Ascending aorta (tissue), 2 donors: ENCODE results near the gene NUDT1. TPM values are rescaled to one million over a fixed set of nuclear protein-coding genes. Genes with fewer than 3 reads are reported as not detected.

Source experiments
- DNase-seq, 2 donors: peaks; one replicate each; pipeline ENCODE4 v3.0.0-alpha.2; 2019; ENCODE audit warnings: low spot score in 2 of 2
- H3K27ac ChIP-seq, 2 donors: fragments of 200-600 bp; sonication (generic); one replicate each; pipeline ENCODE4 v1.5.1; 2016 to 2017; ENCODE audit warnings: mild to moderate bottlenecking in 1 of 2
- H3K27me3 ChIP-seq: fragments of 200-600 bp; sonication (generic); one replicate; pipeline ENCODE4 v1.5.1; 2017
- H3K36me3 ChIP-seq, 2 donors: fragments of 200-600 bp; sonication (generic); one replicate each; pipeline ENCODE4 v1.5.1; 2016
- H3K4me1 ChIP-seq, 2 donors: fragments of 200-600 bp; sonication (generic); one replicate each; pipeline ENCODE4 v1.5.1; 2016 to 2017; ENCODE audit warnings: mild to moderate bottlenecking in 1 of 2
- H3K4me3 ChIP-seq, 2 donors: fragments of 200-600 bp; sonication (generic); one replicate each; pipeline ENCODE4 v1.5.1; 2016 to 2017; ENCODE audit warnings: mild to moderate bottlenecking in 1 of 2
- H3K9me3 ChIP-seq, 2 donors: fragments of 200-600 bp; sonication (generic); one replicate each; pipeline ENCODE4 v1.5.1; 2016
- intact Hi-C: fragments of 100-400 bp; cut with DNase I; formaldehyde crosslinking; loops from one replicate; pipeline ENCODE4 v1.15.1; 2023
- total RNA-seq: library from RNA; depleted of rRNA; stranded (reverse); fragments of >200 nt; gene quantifications from one replicate; pipeline ENCODE4 v1.1.0, GENCODE V29; 2016
- TF ChIP-seq, protein P1 (sequence below), 3 experiments: fragments of 200-600 bp in 2 of 3; fragments of 450-650 bp in 1 of 3; sonication (generic) in 2 of 3; IDR thresholded peaks; one replicate each; pipeline ENCODE4 v1.5.1; 2016 to 2019; ENCODE audit warnings: antibody characterized with exemption in 3 of 3, mild to moderate bottlenecking in 1 of 3, moderate library complexity in 1 of 3

NUDT1 gene
- total RNA-seq, 1 donor from 2014 or later, result 9.0 TPM

DNA sequence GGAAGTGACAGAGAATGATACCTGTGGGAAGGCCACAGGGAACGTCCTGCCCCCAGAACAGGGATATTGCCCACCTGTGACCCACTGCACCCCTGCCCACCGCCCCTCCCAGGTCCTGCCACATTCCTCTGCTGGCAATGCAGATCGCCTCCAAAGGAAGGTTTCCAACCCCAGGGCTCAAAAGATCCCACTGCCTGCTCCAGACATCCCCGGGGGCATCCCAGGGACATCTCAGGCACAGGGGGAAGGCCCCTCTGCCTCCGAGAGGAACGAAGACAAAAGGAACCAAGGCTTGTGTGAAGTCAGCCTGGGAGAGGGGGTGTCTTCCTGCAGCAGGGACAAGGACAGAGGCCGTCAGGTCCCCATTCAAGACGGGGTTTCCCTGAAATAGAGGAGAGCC is 28.5 kb downstream of the NUDT1 start:
- no peak for DNase-seq
- Histone ChIP-seq H3K27me3 (no peaks in the 10 kb centered on the region), H3K4me3 (no peak overlapping the region), H3K9me3 (no peaks in the 10 kb centered on the region), H3K36me3 (peaks cover 18 to 30% of the 10 kb centered on the region in 2 donors), H3K27ac (no peak overlapping the region), H3K4me1 (no peaks in the 10 kb centered on the region)
- TF ChIP-seq, protein P1, sequence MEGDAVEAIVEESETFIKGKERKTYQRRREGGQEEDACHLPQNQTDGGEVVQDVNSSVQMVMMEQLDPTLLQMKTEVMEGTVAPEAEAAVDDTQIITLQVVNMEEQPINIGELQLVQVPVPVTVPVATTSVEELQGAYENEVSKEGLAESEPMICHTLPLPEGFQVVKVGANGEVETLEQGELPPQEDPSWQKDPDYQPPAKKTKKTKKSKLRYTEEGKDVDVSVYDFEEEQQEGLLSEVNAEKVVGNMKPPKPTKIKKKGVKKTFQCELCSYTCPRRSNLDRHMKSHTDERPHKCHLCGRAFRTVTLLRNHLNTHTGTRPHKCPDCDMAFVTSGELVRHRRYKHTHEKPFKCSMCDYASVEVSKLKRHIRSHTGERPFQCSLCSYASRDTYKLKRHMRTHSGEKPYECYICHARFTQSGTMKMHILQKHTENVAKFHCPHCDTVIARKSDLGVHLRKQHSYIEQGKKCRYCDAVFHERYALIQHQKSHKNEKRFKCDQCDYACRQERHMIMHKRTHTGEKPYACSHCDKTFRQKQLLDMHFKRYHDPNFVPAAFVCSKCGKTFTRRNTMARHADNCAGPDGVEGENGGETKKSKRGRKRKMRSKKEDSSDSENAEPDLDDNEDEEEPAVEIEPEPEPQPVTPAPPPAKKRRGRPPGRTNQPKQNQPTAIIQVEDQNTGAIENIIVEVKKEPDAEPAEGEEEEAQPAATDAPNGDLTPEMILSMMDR (IDR thresholded peaks at IDR 0.05), result no peak
- intact Hi-C loops, result no loop called here

GRCh38 chr7:2271273-2272026 is 29.4 kb downstream of the NUDT1 start:
- Histone ChIP-seq H3K4me1 (no peaks in the 10 kb centered on the region), H3K4me3 (no peak overlapping the region), H3K27me3 (no peaks in the 10 kb centered on the region), H3K36me3 (peaks cover 18 to 30% of the 10 kb centered on the region in 2 donors), H3K9me3 (no peaks in the 10 kb centered on the region), H3K27ac (no peak overlapping the region)
- intact Hi-C loops, result no loop called here
- no peak for DNase-seq
- TF ChIP-seq, protein P1 (IDR thresholded peaks at IDR 0.05), result no peak

GRCh38 chr7:2272031-2272430 is 30.0 kb downstream of the NUDT1 start:
- Histone ChIP-seq H3K36me3 (peaks cover 18 to 30% of the 10 kb centered on the region in 2 donors), H3K4me3 (no peak overlapping the region), H3K4me1 (no peaks in the 10 kb centered on the region), H3K27me3 (no peaks in the 10 kb centered on the region), H3K9me3 (no peaks in the 10 kb centered on the region), H3K27ac (no peak overlapping the region)
- DNase-seq, result no peak
- intact Hi-C loops, result no loop called here
- TF ChIP-seq, protein P1 (IDR thresholded peaks at IDR 0.05), result no peak

GRCh38 chr7:2273866-2274265 is 31.8 kb downstream of the NUDT1 start:
- Histone ChIP-seq H3K36me3 (peaks cover 18 to 33% of the 10 kb centered on the region in 2 donors), H3K27ac (no peak overlapping the region), H3K27me3 (no peaks in the 10 kb centered on the region), H3K4me1 (no peaks in the 10 kb centered on the region), H3K9me3 (no peaks in the 10 kb centered on the region), H3K4me3 (no peak overlapping the region)
- intact Hi-C loops, result no loop called here
- no peak for DNase-seq
- TF ChIP-seq, protein P1 (IDR thresholded peaks at IDR 0.05), result no peak

DNA sequence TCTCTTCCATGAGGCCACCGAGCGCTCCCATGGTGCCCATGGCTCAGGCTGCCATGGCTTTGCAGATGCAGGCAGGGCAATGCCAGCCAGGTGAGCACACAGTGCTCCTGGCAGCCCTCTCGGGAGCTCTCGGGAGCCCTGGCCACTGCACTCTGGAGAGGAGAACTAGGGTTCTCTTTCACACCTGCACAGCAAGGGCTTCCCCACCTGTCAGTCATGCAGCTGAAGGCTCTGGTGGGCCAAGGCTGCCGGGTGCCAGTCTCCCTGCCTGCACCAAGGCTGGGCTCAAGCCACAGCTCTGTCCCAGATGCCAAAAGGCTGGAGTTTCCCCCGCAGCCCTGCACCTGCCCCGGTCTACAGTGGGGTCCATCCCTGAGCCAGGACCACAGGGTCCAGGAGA is 32.6 kb downstream of the NUDT1 start:
- Histone ChIP-seq H3K4me3 (no peak overlapping the region), H3K36me3 (peaks cover 18 to 33% of the 10 kb centered on the region in 2 donors)

More for the DNA sequence above, 32.6 kb downstream of the NUDT1 start:
- TF ChIP-seq, protein P1 (IDR thresholded peaks at IDR 0.05), result no peak
- intact Hi-C loops, result no loop called here
- Histone ChIP-seq H3K27ac (no peak overlapping the region), H3K27me3 (no peaks in the 10 kb centered on the region), H3K4me1 (no peaks in the 10 kb centered on the region), H3K9me3 (no peaks in the 10 kb centered on the region)
- no peak for DNase-seq
